ACHN (cell line): ENCODE data around the gene IL34.
"Not testable (repeated sequence)": the region's sequence is repeated elsewhere in the genome, so short reads cannot be mapped to it uniquely, and the experiment has no call there.

Experiments used
- DNase-seq: peaks from one replicate; pipeline ENCODE4 v3.0.0-alpha.2; 2015
- in situ Hi-C: cut with HindIII; loops from 2 replicates; pipeline ENCODE4 v1.10.0; 2017; ENCODE audit warnings: low sequenced_read_pairs, low pct_ligation_motif_present, low pct_unique_long_range_greater_than_20kb

Gene IL34

DNA sequence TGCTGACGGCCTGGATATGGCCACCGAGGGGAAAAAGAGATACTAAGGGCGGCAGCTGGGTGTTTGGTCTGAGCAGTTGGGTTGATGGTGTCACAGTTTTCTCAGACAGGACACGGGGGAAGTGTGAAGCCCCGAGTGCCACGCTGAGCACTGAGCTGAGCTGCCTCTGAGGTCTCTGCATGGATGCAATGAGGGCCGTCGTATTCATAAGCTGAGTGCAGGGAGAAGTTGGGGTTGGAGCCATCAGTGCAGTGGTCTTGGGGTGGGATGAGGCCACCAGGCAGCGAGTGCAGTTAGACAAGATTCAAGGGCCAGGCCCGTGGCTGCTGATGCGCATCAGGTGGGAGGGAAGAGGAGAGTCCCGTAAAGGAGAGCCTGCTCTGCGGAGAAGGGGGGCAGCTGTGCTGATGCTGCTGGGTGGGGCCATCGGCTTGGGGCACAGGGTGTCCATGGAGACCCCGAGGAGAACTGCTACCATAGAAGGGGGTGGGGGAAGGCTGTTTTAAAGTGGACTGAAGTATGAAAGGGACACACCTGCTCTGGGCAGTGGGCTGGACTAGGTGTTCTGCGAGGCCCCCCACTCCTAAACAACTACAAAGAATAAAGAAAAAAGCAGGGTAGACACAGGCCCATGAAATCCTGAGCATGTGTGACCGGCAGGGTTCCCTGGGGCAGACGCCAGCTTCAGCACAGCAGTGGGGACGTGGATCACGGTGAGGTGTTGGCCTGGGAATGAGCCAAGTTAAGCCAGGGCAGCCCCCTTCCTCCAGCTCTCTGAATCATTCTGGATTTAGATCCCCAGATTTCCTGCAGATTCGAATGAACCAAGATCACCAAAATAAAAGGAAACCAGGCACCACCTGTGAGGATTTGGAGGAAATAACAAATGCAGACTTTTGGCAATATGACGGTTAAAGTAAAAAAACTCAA lies 19.7 kb downstream of the IL34 start:
- in situ Hi-C loops, result no loop called here
- DNase-seq, result no peak

DNA sequence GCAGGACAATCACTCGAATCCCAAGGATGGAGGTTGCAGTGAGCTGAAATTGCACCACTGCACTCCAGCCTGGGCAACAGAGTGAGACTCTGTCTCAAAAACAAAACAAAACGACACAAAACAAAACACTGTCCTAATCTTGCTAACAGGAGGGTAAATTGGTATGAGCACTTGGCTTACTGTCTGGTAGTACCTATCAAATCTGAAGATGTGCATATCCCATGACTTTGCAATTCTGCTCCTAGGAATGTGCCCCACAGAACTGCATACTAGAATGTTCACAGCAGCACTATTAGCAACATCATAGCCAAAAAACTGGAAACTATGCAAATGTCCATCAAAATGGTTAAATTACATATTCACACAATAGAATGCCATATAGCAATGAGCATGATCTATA lies 23.8 kb downstream of the IL34 start:
- in situ Hi-C loops, result loop anchor here (10.0 kb wide), 1 partner anchor 95 kb away; no protein-coding TSS in a partner anchor

DNA sequence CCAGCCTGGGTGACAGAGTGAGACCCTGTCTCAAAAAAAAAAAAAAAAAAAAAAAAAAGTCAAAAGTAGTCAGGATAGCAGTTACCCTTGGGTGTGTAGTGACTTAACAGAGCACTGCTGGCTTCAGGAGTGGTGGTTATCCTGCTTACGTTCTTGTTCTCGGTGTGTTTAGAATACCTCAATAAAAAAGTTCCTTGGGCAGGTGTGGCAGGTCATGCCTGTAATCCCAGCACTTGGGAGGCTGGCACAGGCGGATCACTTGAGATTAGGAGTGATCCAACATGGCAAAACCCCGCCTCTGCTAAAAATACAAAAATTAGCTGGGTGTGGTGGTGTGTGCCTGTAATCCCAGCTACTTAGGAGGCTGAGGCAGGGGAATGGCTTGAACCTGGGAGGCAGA lies 24.6 kb downstream of the IL34 start:
- in situ Hi-C loops, result loop anchor here (10.0 kb wide), 1 partner anchor 94 kb away; no protein-coding TSS in a partner anchor
- DNase-seq, result not testable (repeated sequence)

More for the DNA sequence above, 23.8 kb downstream of the IL34 start:
- no peak for DNase-seq

DNA sequence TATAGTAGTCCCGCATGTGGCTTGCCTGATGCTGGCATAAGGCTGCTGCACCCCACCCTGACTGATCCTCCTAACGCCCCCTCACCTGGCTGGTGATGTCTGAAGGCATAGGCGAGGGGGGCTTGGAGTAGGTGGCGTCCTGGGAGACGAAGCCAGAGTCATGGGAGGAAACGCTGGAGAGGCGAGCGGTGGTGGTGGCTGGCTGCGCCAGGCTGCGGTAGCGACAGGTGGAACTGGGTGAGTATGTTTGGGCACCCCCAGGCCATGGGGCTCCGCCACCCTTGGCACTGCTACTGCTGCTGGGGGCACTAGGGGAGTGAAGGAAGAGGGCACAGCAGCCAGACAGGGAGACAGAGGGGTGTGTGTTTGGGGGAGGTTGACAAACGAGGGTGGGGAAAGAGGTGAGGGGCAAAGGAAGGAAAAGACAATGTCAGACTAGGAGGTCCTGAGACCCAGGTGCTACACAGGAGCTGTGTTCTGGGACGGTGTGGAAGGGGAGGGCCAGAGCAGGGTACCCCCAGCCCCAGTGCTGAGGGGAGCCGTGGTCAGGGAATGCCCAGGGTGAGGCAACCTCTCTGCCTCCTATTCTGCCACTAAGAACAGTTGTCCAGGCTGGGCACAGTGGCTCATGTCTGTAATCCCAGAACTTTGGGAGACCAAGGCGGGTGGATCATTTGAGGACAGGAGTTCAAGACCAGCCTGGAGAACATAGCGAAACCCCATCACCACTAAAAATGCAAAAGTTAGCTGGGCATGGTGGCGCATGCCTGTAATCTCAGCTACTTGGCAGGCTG lies 28.1 kb downstream of the IL34 start:
- no peak for DNase-seq
- in situ Hi-C loops, result loop anchor here (10.0 kb wide), 1 partner anchor 90 kb away; no protein-coding TSS in a partner anchor

DNA sequence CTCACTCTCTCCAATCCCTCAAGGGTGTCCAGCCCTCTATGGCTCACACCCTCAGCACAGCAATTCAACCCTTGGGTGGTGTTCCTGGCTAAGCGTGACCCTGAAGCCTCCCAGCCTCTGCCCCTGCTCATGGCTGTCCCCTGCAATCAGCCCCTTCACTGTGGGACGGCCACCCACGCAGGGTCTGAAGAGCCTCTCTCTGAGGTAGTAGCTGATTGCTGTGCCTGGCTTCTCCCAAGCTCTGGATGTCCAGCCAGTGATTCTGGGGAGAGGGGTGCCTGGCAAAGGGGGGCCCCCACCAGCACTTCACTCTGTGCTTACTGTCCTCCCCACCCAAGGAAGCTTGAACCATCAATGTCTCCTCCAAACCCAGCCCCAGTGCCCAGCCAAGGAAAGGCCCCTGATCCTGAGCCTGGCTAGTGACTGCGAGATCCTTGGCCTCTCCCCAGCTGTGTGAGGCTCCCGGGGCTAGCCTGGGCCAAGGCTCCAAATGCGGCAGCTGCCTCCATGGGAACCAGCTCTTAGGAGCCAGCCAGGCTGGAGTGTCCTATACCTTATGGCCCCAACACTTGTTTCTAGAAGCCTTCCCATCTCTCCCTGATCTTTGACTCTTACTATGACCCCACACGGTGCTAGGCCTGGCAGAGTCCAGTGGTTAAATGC lies 29.6 kb downstream of the IL34 start:
- DNase-seq, result no peak
- in situ Hi-C loops, result loop anchor here (10.0 kb wide), 1 partner anchor 89 kb away; no protein-coding TSS in a partner anchor

DNA sequence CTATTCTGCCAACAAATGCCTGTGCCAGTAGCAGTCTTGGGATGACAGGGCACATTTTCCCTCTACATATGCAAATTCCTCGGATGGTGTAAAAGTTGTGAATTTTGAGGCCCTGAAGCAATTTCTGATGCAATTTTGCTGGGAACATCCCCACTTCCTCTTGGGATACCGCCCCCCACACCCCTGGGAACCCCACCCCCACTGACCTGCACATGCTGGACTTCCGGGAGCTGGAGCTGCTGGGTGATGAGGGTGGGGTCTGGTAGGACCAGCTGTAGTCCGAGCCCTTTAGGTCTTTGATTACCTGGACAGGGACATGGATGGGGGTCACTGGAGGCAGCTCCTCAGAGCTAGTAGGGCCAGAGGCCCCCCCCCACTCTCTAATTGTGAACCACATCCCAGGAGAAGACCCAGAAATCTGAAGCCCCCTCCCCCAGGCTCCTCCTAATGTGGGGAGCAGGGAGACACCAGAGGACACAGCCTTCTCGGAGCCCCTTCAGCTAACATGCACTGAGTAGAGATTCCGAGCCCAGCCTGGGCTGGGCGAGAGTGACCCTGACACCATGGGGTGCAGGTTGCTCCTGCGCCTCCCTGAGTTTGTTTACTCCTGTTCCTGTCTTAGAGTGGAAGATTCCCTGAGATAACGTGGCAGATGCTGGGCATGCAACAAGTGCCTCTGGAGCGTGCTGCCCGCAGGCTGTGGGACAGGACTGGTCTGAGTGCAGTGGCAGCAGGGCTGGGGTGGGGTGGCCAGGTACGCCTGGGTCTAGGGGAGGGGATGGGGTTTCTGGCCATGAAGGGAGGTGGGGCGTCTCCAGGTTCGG lies 30.5 kb downstream of the IL34 start:
- in situ Hi-C loops, result loop anchor here (10.0 kb wide), 1 partner anchor 88 kb away; no protein-coding TSS in a partner anchor
- no peak for DNase-seq

DNA sequence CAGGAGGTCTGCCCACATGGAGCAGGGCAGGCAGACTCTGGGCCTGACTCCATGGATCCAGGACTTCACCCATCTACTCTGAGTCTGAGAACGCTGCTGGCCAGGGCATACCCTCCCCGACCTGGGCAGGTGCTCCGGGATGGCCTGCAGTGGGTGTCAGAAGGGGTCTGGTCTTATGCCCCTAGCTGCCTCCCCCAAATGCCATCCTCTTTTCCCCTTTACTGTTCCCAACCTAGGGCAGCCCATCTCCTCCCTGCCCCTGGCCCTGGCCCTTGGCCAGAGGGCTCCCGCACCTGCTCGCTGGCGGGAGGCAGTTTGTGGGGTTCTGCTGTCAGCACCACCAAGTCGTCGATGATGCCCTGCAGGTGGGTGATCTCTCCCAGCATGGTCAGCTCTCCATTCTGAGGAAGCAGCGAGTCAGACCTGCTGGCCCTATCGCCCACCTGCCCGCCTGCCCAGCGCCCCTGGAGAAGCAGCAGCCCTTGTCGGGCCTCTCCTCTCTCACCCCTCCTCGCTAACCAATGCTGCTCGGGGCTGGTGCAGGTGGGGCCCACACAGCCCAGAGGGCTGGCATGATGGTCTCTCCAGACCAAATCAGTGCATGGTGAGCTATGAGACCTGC lies 31.3 kb downstream of the IL34 start:
- no peak for DNase-seq
- in situ Hi-C loops, result loop anchor here (10.0 kb wide), 1 partner anchor 87 kb away; no protein-coding TSS in a partner anchor

DNA sequence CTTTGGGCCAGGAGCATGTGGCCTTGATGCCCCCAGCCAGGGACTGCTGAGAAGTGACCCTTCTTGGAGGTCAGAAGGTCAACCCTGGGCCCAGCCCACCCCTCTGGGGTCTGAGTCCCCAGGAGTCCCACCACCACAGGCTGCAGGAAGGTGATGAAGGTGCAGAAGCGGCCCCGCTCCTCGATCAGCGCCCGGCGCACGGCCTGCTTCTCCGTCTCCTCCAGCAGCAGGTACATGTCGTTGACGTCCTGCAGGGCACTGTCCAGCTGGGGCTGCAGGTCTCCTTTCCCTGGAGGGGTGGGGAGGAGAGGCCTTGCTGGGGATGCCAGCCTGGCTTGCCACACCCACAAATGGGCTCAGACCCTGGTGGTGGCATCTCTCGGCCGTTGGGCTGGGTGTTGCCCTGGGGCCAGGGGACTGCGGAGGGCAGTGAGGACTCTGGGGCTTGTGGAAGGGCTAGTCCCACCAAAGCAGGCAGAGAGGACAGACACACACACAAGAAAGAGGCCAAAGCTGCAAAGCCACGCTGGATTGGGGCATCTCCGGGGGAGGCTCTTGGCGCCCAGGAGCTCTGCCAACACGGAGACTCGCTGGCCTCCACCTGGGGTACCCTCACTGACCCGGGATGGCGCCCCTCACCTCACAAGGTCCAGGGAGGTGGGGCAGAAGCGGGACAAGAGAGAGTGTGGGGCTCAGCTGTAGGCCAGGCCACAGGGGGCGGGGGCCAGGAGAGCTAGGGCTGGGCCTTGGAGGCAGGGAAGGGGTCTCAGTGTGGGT lies 31.9 kb downstream of the IL34 start:
- in situ Hi-C loops, result loop anchor here (10.0 kb wide), 1 partner anchor 86 kb away; no protein-coding TSS in a partner anchor

DNA sequence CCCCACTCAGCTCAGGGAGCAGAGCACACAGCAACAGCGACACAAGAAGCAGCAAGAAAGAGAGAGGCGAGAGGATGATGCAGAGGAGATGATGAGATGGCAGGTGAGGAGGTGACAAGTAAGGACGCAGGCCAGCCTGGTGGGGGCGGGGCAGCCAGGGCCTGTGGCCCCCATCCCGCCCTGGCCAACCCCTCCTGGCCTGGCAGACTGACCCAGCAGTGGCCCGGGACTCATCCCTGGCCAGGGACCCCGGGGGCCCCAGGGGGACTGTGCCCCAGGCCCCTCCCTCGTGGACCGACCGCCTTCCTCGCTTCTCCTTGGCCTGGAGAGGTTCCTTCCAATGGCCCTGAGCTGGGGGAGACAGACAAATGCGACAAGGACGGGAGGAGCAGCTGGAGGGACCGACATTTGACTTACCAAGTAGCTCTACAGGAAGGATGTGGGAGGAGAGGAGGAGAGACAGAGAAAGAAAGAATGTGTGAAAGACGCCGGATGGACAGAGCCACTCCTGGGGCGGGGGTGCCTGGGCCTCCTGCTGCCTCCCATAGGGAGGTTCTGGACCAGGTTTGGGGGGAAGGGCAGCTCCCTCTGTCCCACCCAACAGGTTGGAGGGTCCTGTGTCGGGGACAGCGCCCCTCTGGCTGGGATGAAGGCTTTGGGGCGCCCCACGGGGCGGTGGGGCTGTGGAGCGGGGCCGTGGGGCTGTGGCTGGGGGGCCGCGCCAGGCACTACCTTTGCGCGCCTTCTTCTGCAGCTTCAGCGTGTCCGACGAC lies 32.7 kb downstream of the IL34 start:
- no peak for DNase-seq
- in situ Hi-C loops, result loop anchor here (10.0 kb wide), 1 partner anchor 86 kb away; no protein-coding TSS in a partner anchor

More for the DNA sequence above, 31.9 kb downstream of the IL34 start:
- DNase-seq, result no peak

DNA sequence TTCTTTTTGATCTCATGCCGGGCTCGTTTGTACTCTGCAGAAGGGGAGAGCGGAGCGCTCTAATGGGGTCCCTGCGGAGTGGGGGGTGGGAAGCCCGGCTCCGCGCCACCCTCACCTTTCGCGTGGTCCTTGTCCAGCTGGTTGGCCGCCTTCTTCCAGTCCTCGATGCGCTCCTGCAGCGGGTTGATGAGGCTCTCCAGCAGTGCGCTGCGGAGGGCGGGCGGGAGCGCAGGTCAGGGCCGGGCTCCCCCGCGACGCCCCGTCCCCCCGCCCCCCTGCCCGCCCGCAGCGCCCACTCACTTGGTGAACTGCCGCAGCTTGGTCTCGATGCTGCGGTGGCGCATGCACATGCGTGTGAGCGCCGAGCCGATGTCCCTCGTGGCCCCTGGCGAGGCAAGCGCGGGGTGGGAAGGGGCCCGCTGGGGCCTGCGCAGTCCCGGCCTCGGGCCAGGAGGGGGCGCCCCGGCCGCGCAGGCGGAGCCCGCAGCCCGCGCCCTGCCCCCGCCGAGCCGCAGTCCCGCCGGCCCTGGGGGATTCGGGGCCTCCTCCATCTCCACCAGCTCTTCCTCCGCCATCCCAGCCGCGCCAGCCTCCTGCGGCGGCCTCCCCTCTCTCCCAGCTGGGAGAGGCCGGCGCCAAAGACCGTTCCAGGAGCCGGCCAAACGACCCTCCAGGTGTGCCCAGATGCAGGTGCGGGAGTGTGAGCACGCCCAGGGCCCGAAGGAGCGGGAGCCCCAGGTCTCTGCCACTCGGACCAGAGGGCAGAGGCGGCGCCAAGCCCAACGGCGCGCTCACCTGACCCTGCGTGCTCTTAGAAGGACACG lies 33.5 kb downstream of the IL34 start:
- no peak for DNase-seq
- in situ Hi-C loops, result loop anchor here (10.0 kb wide), 1 partner anchor 85 kb away; no protein-coding TSS in a partner anchor

DNA sequence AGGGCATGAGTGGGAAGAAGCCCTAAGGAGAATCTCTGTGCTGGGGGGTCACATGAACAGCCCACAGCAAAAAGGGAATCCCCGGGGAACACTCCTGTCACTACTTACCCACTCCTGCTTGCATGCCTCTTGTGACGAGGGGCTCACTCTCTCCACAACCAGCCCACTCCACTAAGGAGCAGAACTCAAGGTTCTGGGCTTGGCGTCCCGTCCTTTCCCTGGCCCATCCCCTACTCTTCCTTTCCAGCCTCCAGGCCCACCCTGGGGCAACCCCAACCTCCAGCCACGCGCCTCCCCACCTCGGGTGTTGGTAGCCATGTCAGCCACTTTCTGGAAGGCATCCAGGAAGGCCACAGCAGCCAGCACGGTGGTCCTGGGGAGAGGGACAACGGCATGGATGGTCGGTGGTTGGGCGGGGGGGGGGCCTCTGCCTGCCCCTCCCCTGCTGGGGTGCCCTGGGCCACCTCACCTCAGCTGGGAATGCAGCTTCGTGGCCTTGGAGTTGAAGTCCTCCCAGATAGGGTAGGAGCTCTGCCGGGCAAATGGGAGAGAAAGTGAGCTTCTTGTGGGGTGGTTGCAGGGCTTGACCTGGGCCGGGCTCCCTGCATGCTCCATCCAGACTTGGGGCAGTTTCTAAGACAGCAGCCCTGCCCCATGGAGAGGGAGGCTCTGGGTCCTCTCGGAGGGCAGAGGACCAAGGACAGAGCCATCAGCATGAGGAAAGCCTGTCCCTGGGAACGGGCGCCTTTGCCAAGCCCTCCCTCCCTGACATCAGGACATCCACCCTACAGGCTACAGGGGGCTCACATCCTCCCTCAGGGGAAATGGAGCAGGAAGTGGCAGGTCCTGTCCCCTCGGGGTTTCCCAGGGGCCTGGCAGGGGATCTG lies 34.4 kb downstream of the IL34 start:
- in situ Hi-C loops, result no loop called here
- DNase-seq, result no peak

DNA sequence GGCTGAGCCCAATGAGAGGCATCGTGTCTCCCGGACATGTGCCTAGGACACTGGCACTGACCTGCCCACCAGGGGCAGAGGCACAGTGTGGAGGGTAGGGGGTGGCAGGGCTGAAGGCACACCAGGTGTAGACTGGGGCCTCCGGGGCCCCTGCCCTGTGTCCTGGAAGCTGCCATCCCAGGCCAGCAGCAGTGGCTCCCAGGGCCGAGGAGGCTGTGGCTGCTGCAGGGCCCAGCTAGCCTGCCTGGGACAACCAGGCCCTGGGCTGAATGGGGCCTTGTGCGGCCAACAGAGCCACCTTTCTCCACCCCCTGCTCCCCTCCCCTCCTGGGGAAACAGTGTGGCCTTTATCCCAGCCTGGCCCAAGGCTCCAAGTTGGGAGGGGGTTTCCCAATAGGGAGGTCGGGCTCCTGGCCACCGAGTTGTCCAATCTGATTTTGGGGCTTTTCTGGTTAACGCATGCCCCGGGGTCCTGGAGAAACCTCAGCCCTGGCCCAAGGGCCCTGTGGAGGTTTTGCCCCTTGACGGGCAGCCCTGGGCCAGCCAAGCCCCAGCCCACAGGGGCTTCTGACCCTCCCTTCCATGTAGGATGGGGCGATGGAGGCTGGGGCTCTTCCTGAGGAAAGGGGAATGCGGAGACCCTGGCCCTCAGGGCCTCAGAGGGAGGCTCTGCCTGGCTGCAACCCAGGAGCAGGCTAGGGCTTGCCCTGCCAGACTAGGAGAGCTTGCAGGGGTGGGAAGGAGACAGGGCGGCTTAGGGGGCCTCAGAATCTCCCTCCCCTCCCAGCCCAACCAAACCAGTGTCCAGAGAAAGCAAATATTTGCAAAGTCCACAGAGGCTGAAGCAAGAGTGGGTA lies 35.3 kb downstream of the IL34 start:
- in situ Hi-C loops, result no loop called here
- no peak for DNase-seq
